Smooth muscle cell (in vitro differentiated cells): Measurements from ENCODE around the gene SART3. TPM values are rescaled to one million over a fixed set of nuclear protein-coding genes. Genes with fewer than 3 reads are reported as not detected.
"Not testable (repeated sequence)": the region's sequence is repeated elsewhere in the genome, so short reads cannot be mapped to it uniquely, and the experiment has no call there.

ENCODE experiments used
- DNase-seq: peaks from one replicate; lab custom pipeline; 2025; ENCODE audit not compliant: unreplicated experiment; lab: John Stamatoyannopoulos, UW
- H2AFZ ChIP-seq: fragments of 200-600 bp; sonication (generic); 2 replicates; pipeline ENCODE4 v1.6.0; 2016; ENCODE audit warnings: antibody characterized with exemption, low read depth, mild to moderate bottlenecking
- H3F3A ChIP-seq: fragments of 200-600 bp; sonication (generic); 2 replicates; pipeline ENCODE4 v1.6.0; 2017; ENCODE audit warnings: antibody characterized with exemption, low read depth
- H3K27ac ChIP-seq: fragments of 200-600 bp; sonication (generic); 2 replicates; pipeline ENCODE4 v1.5.1; 2016; ENCODE audit warnings: low read depth, mild to moderate bottlenecking
- H3K27me3 ChIP-seq: fragments of 200-600 bp; sonication (generic); 2 replicates; pipeline ENCODE4 v1.6.1; 2016; ENCODE audit warnings: low read depth, mild to moderate bottlenecking
- H3K36me3 ChIP-seq: fragments of 200-600 bp; sonication (generic); 2 replicates; pipeline ENCODE4 v1.5.1; 2016; ENCODE audit warnings: low read depth
- H3K4me1 ChIP-seq: fragments of 200-600 bp; sonication (generic); 2 replicates; pipeline ENCODE4 v1.5.1; 2016; ENCODE audit warnings: low read depth
- H3K4me2 ChIP-seq: fragments of 200-600 bp; sonication (generic); 2 replicates; pipeline ENCODE4 v1.6.0; 2016; ENCODE audit warnings: mild to moderate bottlenecking
- H3K4me3 ChIP-seq: fragments of 200-600 bp; sonication (generic); 2 replicates; pipeline ENCODE4 v1.5.1; 2016; ENCODE audit warnings: mild to moderate bottlenecking
- H3K79me2 ChIP-seq: fragments of 200-600 bp; sonication (generic); 2 replicates; pipeline ENCODE4 v1.6.0; 2016; ENCODE audit warnings: low read depth, mild to moderate bottlenecking
- H3K9ac ChIP-seq: fragments of 200-600 bp; sonication (generic); 2 replicates; pipeline ENCODE4 v1.6.0; 2016; ENCODE audit warnings: low read depth
- H3K9me3 ChIP-seq: fragments of 200-600 bp; sonication (generic); replicated peaks from 2 replicates; pipeline ENCODE4 v1.5.1; 2016; ENCODE audit warnings: low read depth
- H4K20me1 ChIP-seq: fragments of 200-600 bp; sonication (generic); 2 replicates; pipeline ENCODE4 v1.6.0; 2016; ENCODE audit warnings: low read depth
- CTCF ChIP-seq: fragments of 200-600 bp; sonication (generic); IDR thresholded peaks from 2 replicates; pipeline ENCODE4 v1.5.1; 2017; ENCODE audit warnings: borderline replicate concordance, mild to moderate bottlenecking, antibody characterized with exemption; ENCODE audit not compliant: insufficient read depth, poor library complexity, severe bottlenecking
- WGBS: methylation state at CpG from one replicate; pipeline ENCODE4 v1.1.7; 2016; ENCODE audit warnings: low lambda C conversion rate; 5-methylcytosine and 5-hydroxymethylcytosine counted together
- polyA plus RNA-seq: library from polyadenylated mRNA; unstranded; fragments of >200 nt; fragmentation: Nextera tagmentation; extraction: Ambion mirVana; gene quantifications from 2 replicates; pipeline ENCODE4 v1.2.1, GENCODE V29; 2016
- total RNA-seq: library from RNA; depleted of rRNA; stranded (reverse); fragments of >200 nt; gene quantifications from 2 replicates; pipeline ENCODE4 v1.2.3, GENCODE V29; 2014

SART3 gene
- total and polyA plus RNA-seq, 2 experiments from 2014 or later, result 22.7 to 94.5 TPM

- Histone ChIP-seq H3K36me3 (no peaks in the 10 kb centered on the region), H3K4me3 (no peak overlapping the region), H2AFZ (no peak overlapping the region), H3K79me2 (peaks cover 81% of the 10 kb centered on the region), H3K9ac (no peak overlapping the region), H3K27ac (no peak overlapping the region), H4K20me1 (peaks cover 64% of the 10 kb centered on the region), H3K4me1 (peaks cover 7% of the 10 kb centered on the region), H3K27me3 (no peaks in the 10 kb centered on the region), H3K4me2 (peak overlapping the region; percentile 95), H3F3A (no peaks in the 10 kb centered on the region), H3K9me3 (no peaks in the 10 kb centered on the region)
- DNase-seq, result no peak
- no peak for TF ChIP-seq CTCF
- WGBS, result 92% methylated on average over 14 of the region's 14 CpGs
Measured at GRCh38 chr12:108559007-108559655, 1.8 kb downstream of the SART3 start.

GRCh38 chr12:108555383-108555782 lies 5.6 kb downstream of the SART3 start:
- H3K27me3 ChIP-seq, DNase-seq, H3K9me3 ChIP-seq, H3K4me3 ChIP-seq, H3K36me3 ChIP-seq, H3F3A ChIP-seq, H3K4me2 ChIP-seq, H3K9ac ChIP-seq, H3K27ac ChIP-seq, H3K4me1 ChIP-seq, H2AFZ ChIP-seq: not testable (repeated sequence)
- H4K20me1 ChIP-seq, result peaks cover 97% of the 10 kb centered on the region
- 92% methylated on average over 9 of the region's 9 CpGs for WGBS
- H3K79me2 ChIP-seq, result peaks cover 100% of the 10 kb centered on the region

- peaks cover 99% of the 10 kb centered on the region for H4K20me1 ChIP-seq
- no peak overlapping the region for H3K9ac ChIP-seq
- no peaks in the 10 kb centered on the region for H3K27me3 ChIP-seq
- no peak overlapping the region for H3K4me2 ChIP-seq
- H3F3A ChIP-seq, result no peaks in the 10 kb centered on the region
- H3K27ac ChIP-seq, result no peak overlapping the region
- no peak overlapping the region for H3K4me3 ChIP-seq
- no peaks in the 10 kb centered on the region for H3K36me3 ChIP-seq
- no peak for DNase-seq
- H3K9me3 ChIP-seq, result no peaks in the 10 kb centered on the region
- peaks cover 100% of the 10 kb centered on the region for H3K79me2 ChIP-seq
- no peak for TF ChIP-seq CTCF
- H2AFZ ChIP-seq, result no peak overlapping the region
- no peaks in the 10 kb centered on the region for H3K4me1 ChIP-seq
- 93% methylated on average over 5 of the region's 5 CpGs for WGBS
Measured at GRCh38 chr12:108553799-108554198, 7.2 kb downstream of the SART3 start.

GRCh38 chr12:108551535-108551934 lies 9.4 kb downstream of the SART3 start:
- H3K27ac ChIP-seq, result peak overlapping the region; percentile 5
- peaks cover 83% of the 10 kb centered on the region for H3K79me2 ChIP-seq
- no peaks in the 10 kb centered on the region for H3K4me1 ChIP-seq
- no peak overlapping the region for H2AFZ ChIP-seq
- WGBS, result 71% methylated on average over 5 of the region's 5 CpGs
- no peaks in the 10 kb centered on the region for H3K27me3 ChIP-seq
- DNase-seq, result no peak
- no peaks in the 10 kb centered on the region for H3K36me3 ChIP-seq
- peak overlapping the region; percentile 55 for H3K4me2 ChIP-seq
- no peak for TF ChIP-seq CTCF
- H3K9ac ChIP-seq, result no peak overlapping the region
- H3F3A ChIP-seq, result no peaks in the 10 kb centered on the region
- H3K9me3 ChIP-seq, result no peaks in the 10 kb centered on the region
- H4K20me1 ChIP-seq, result peaks cover 94% of the 10 kb centered on the region
- H3K4me3 ChIP-seq, result no peak overlapping the region
